Spleen (tissue), 11 donors: ENCODE data around the gene OR10P1. TPM values are rescaled to one million over a fixed set of nuclear protein-coding genes. Genes with fewer than 3 reads are reported as not detected.

Experiments used
- DNase-seq: peaks from one replicate; pipeline ENCODE4 v3.0.0-alpha.2; 2020
- H3K27ac ChIP-seq, 8 donors: fragments of 200-600 bp; sonication (generic) in 7 of 8; 1 replicate in 4 of 8; 2 replicates in 4 of 8; pipeline versions ENCODE4 v1.5.0 to v1.8.0; 2016 to 2021; ENCODE audit warnings: inconsistent platforms in 4 of 8, mild to moderate bottlenecking in 4 of 8, moderate library complexity in 1 of 8
- H3K27me3 ChIP-seq, 7 donors: fragments of 200-600 bp; sonication (generic) in 6 of 7; replicated peaks in 1 of 7; 1 replicate in 4 of 7; 2 replicates in 3 of 7; pipeline versions ENCODE4 v1.5.0 to v1.8.0; 2016 to 2021; ENCODE audit warnings: inconsistent platforms in 3 of 7, mild to moderate bottlenecking in 1 of 7
- H3K36me3 ChIP-seq, 6 donors: fragments of 200-600 bp; sonication (generic) in 5 of 6; 1 replicate in 4 of 6; 2 replicates in 2 of 6; pipeline versions ENCODE4 v1.5.0 to v1.8.0; 2016 to 2021; ENCODE audit warnings: inconsistent platforms in 2 of 6
- H3K4me1 ChIP-seq, 6 donors: fragments of 200-600 bp; sonication (generic) in 5 of 6; 1 replicate in 3 of 6; 2 replicates in 3 of 6; pipeline versions ENCODE4 v1.5.0 to v1.8.0; 2016 to 2021; ENCODE audit warnings: inconsistent platforms in 3 of 6
- H3K4me3 ChIP-seq, 8 donors: fragments of 200-600 bp; sonication (generic) in 7 of 8; 1 replicate in 4 of 8; 2 replicates in 4 of 8; pipeline versions ENCODE4 v1.5.0 to v1.8.0; 2016 to 2021; ENCODE audit warnings: inconsistent platforms in 4 of 8, mild to moderate bottlenecking in 4 of 8, moderate library complexity in 2 of 8
- H3K9me3 ChIP-seq, 8 donors: fragments of 200-600 bp; sonication (generic) in 7 of 8; 1 replicate in 4 of 8; 2 replicates in 4 of 8; pipeline versions ENCODE4 v1.5.0 to v1.8.0; 2016 to 2021; ENCODE audit warnings: inconsistent platforms in 4 of 8
- CTCF ChIP-seq, 11 experiments: fragments of 200-600 bp in 7 of 11; fragments of 450-650 bp in 4 of 11; sonication (generic) in 4 of 11; IDR thresholded peaks in 8 of 11; conservative IDR thresholded peaks in 3 of 11; 1 replicate in 7 of 11; 2 replicates in 4 of 11; pipeline versions ENCODE4 v1.4.0 to v1.8.0; 2016 to 2021; ENCODE audit warnings: antibody characterized with exemption in 11 of 11, inconsistent platforms in 4 of 11, mild to moderate bottlenecking in 1 of 11
- POLR2A ChIP-seq, 3 donors: fragments of 450-650 bp; IDR thresholded peaks; one replicate each; pipeline ENCODE4 v1.5.1; 2017; ENCODE audit warnings: antibody characterized with exemption in 3 of 3, mild to moderate bottlenecking in 1 of 3
- POLR2AphosphoS5 ChIP-seq, 3 donors: sonication (generic); formaldehyde crosslinking; IDR thresholded peaks; one replicate each; pipeline ENCODE4 v1.5.1; 2017; ENCODE audit warnings: antibody characterized with exemption in 3 of 3
- WGBS, 5 donors: extraction: QIAGEN DNeasy Blood & Tissue Kit in 3 of 5; methylation state at CpG; one replicate each; pipeline versions ENCODE4 v1.1.5 to v1.1.7; 2013 to 2018; 5-methylcytosine and 5-hydroxymethylcytosine counted together
- intact Hi-C: fragments of 100-400 bp; cut with DNase I; formaldehyde crosslinking; loops from one replicate; pipeline ENCODE4 v1.15.0; 2023; ENCODE audit warnings: low total_unique reads
- polyA plus RNA-seq, 3 donors: library from polyadenylated mRNA; stranded (reverse); fragments of 200-250 nt; gene quantifications; one replicate each; pipeline ENCODE4 v1.2.1, GENCODE V29; 2013
- total RNA-seq, 7 donors: library from RNA; depleted of rRNA in 3 of 7; stranded (reverse); fragments of >200 nt in 3 of 7; fragmentation: NEBNext Ultra II Directional in 4 of 7; extraction: Animal tissue kit (Norgen Biotek cat#: 25700) in 4 of 7; gene quantifications; one replicate each; pipeline versions ENCODE4 v1.1.0 to v1.2.1, GENCODE V29; 2016 to 2021
- donor health status: healthy with polysubstance abuse.
- donor health status: DM: no; HTN: no; CAD: no; lungs with moderate emphysema.
- donor health status: DM: no; HTN: no; CAD: no.
- donor health status: Bipolar disorder and iron deficiency.
- donor health status: healthy.
- donor health status: DM: no; HTN: no; CAD: no.
- donor health status: DM: yes; HTN: yes; CAD: no.

Gene OR10P1
- total and polyA plus RNA-seq, 10 donors = not detected

GRCh38 chr12:55683676-55684075 is 47.0 kb downstream of the OR10P1 start:
- H3K4me3 ChIP-seq = no peak overlapping the region
- TF ChIP-seq POLR2AphosphoS5 (IDR thresholded peaks at IDR 0.05) (no peak), CTCF (IDR thresholded peaks at IDR 0.05 in 8 of 11, conservative IDR thresholded peaks at IDR 0.05 in 3 of 11) (no peak), POLR2A (IDR thresholded peaks at IDR 0.05) (no peak)
- intact Hi-C loops = no loop called here
- H3K4me1 ChIP-seq = peaks cover 6 to 40% (median 25%) of the 10 kb centered on the region in 6 donors
- H3K36me3 ChIP-seq = peaks cover 0 to 22% (median 0%) of the 10 kb centered on the region in 6 donors
- no peak overlapping the region for H3K27ac ChIP-seq
- WGBS, 5 donors = 88 to 93% (median 90%) methylated on average over 7 of the region's 7 CpGs
- H3K9me3 ChIP-seq = no peaks in the 10 kb centered on the region
- no peak for DNase-seq
- peaks cover 0 to 14% (median 0%) of the 10 kb centered on the region in 7 donors for H3K27me3 ChIP-seq

DNA sequence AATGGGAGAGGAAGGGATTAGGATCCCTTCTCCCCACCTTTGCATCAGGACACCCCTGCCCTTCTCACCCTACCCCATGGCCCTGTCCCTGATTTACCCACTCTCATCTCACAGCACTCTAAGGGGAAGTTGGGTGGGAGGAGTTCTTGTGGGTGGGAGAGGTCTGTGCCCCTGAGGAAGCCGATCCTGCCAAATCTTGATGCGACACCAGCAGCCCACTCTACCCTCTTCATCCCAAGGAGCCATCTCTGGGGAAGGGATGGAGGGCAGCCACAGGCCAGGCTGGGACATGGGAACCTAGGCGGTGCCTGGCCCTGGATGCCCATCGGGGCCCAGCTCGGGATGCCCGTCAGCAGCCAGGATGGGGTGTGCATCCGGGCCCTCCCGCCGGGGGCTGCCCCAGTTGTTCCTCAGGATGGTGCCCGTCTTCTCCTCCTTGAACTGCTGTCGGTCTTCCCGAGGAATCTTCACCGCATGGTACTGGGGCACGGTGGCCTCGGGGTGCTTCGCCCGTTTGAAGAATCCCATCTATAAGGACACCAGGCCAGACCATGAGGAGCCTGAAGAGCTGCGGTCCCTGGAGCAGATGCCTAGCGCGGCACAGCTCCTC is 48.2 kb downstream of the OR10P1 start:
- 92 to 97% (median 96%) methylated on average over 17 to 20 of the region's 20 CpGs for WGBS, 5 donors
- Histone ChIP-seq H3K27ac (no peak overlapping the region), H3K4me1 (peaks cover 6 to 40% (median 25%) of the 10 kb centered on the region in 6 donors), H3K36me3 (peaks cover 0 to 22% (median 0%) of the 10 kb centered on the region in 6 donors), H3K27me3 (peaks cover 0 to 14% (median 0%) of the 10 kb centered on the region in 7 donors), H3K9me3 (no peaks in the 10 kb centered on the region), H3K4me3 (no peak overlapping the region)
- no peak for DNase-seq
- intact Hi-C loops = no loop called here
- TF ChIP-seq POLR2A (IDR thresholded peaks at IDR 0.05) = no peak
- TF ChIP-seq POLR2AphosphoS5 (IDR thresholded peaks at IDR 0.05) = no peak
- TF ChIP-seq CTCF (IDR thresholded peaks at IDR 0.05 in 8 of 11, conservative IDR thresholded peaks at IDR 0.05 in 3 of 11) = no peak

DNA sequence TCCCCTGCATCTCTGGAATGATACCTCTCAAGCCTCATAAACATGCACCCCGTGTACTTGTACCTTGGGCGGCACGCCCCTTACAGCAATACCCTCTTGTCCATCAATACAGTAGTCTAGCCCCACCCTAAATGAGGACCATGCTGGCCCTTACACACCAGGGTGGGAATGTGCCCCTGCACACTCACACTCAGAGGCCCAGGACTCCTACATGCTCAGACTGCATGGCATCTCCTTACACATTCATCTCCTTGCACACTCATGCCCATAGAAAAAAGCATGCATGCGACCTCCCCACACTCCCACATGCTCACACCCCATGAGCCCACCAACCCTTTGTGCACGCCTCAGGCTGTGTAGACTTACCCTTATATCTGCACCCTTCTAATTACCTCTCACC is 49.0 kb downstream of the OR10P1 start:
- peaks cover 0 to 14% (median 0%) of the 10 kb centered on the region in 7 donors for H3K27me3 ChIP-seq
- H3K9me3 ChIP-seq = no peaks in the 10 kb centered on the region
- 85 to 92% (median 92%) methylated on average over 5 of the region's 5 CpGs for WGBS, 5 donors
- intact Hi-C loops = no loop called here
- H3K4me1 ChIP-seq = peaks cover 6 to 38% (median 25%) of the 10 kb centered on the region in 6 donors
- TF ChIP-seq POLR2AphosphoS5 (IDR thresholded peaks at IDR 0.05) (no peak), CTCF (IDR thresholded peaks at IDR 0.05 in 8 of 11, conservative IDR thresholded peaks at IDR 0.05 in 3 of 11) (no peak), POLR2A (IDR thresholded peaks at IDR 0.05) (no peak)
- peaks cover 0 to 22% (median 0%) of the 10 kb centered on the region in 6 donors for H3K36me3 ChIP-seq
- H3K27ac ChIP-seq = no peak overlapping the region
- H3K4me3 ChIP-seq = no peak overlapping the region
- no peak for DNase-seq

DNA sequence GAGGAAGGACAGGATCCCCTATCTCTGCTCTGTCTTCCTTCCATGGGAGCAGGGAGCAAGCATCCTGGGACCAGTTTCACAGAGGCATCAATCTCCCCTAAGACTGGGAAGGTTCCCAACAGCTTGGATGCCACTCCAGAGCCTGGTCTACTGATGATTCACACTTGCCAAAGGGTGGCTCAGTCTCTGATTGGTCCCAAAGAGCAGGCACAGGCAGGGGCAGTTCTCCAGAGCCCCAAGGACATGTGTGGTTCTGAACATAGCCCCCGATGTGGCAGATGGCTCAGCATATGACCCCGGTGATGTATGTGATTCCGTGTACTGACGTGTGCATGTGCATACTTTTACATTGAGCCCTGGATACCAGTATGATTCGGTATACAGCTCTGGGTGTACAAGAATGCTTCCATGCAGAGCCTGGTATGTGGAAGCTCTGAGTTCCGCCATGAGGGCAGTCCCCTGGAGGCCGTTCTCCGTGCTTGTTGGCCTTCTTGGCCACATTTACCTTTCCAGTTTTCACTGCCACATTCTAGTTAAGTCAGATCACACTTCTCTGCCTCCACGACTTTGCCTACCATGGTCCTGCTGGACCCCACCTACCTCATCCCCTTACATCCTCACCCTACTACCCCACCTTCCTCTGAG is 49.8 kb downstream of the OR10P1 start:
- intact Hi-C loops = no loop called here
- Histone ChIP-seq H3K9me3 (no peaks in the 10 kb centered on the region), H3K27me3 (peaks cover 0 to 8% (median 0%) of the 10 kb centered on the region in 7 donors), H3K27ac (no peak overlapping the region), H3K36me3 (peaks cover 0 to 22% (median 0%) of the 10 kb centered on the region in 6 donors), H3K4me1 (peaks cover 2 to 30% (median 17%) of the 10 kb centered on the region in 6 donors), H3K4me3 (no peak overlapping the region)
- no peak for TF ChIP-seq POLR2AphosphoS5 (IDR thresholded peaks at IDR 0.05)
- no peak for TF ChIP-seq CTCF (IDR thresholded peaks at IDR 0.05 in 8 of 11, conservative IDR thresholded peaks at IDR 0.05 in 3 of 11)
- no peak for TF ChIP-seq POLR2A (IDR thresholded peaks at IDR 0.05)
- no peak for DNase-seq
- 84 to 98% (median 91%) methylated on average over 9 of the region's 9 CpGs for WGBS, 5 donors
